Keratinocyte (primary cell): ENCODE data around the gene TBC1D2.

Source experiments
- EZH2 ChIP-seq: IDR thresholded peaks from one replicate; pipeline ENCODE4 v1.6.1; 2012; ENCODE audit warnings: inconsistent platforms, mild to moderate bottlenecking, low read length, moderate library complexity
- TF ChIP-seq, protein P1 (sequence below), 3 experiments: IDR thresholded peaks in 1 of 3; conservative IDR thresholded peaks in 1 of 3; optimal IDR thresholded peaks in 1 of 3; 2 replicates in 2 of 3; 3 replicates in 1 of 3; pipeline versions ENCODE3 to v1.5.1; 2011; ENCODE audit warnings: low read length in 3 of 3, mild to moderate bottlenecking in 3 of 3, moderate library complexity in 2 of 3, control low read depth in 1 of 3, inconsistent platforms in 1 of 3; ENCODE audit not compliant: insufficient read depth in 2 of 3; ENCODE audit errors: extremely low read depth in 1 of 3

DNA sequence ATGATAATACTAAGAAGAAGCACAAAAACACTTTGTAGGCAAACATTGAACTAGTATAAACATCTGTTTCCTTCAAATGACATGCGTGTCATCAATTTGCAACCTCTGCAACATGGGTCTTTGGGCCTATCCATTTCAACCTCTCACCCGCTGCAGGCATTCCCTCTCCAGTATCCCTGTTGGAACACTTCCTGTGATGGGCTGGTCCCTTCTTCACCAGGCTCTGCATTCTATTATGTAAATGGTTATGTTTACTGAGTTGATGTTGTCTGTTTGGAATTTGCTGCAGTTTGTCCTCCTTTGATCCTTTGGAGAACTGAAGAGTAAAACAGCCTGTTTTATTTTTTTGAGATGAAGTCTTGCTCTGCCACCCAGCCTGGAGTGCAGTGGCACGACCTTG lies 16.6 kb upstream of the TBC1D2 start:
- TF ChIP-seq, protein P1, sequence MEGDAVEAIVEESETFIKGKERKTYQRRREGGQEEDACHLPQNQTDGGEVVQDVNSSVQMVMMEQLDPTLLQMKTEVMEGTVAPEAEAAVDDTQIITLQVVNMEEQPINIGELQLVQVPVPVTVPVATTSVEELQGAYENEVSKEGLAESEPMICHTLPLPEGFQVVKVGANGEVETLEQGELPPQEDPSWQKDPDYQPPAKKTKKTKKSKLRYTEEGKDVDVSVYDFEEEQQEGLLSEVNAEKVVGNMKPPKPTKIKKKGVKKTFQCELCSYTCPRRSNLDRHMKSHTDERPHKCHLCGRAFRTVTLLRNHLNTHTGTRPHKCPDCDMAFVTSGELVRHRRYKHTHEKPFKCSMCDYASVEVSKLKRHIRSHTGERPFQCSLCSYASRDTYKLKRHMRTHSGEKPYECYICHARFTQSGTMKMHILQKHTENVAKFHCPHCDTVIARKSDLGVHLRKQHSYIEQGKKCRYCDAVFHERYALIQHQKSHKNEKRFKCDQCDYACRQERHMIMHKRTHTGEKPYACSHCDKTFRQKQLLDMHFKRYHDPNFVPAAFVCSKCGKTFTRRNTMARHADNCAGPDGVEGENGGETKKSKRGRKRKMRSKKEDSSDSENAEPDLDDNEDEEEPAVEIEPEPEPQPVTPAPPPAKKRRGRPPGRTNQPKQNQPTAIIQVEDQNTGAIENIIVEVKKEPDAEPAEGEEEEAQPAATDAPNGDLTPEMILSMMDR (optimal IDR thresholded peaks at IDR 0.05 in 1 of 3, IDR thresholded peaks at IDR 0.05 in 1 of 3, conservative IDR thresholded peaks at IDR 0.05 in 1 of 3; ENCODE audit: extremely low read depth in 1 of 3, insufficient read depth in 2 of 3, low read length in 3 of 3), result no peak
- no peak for TF ChIP-seq EZH2
